ENCODE results near the gene GPR146.

The GPR146 gene

GRCh38 chr7:1019255-1019785, 25.0 kb upstream of the GPR146 start:
- H3K27ac ChIP-seq (ENCODE audit: low read depth, low read length), result no peak overlapping the region
- no peak overlapping the region for H3K4me2 ChIP-seq (ENCODE audit: low read depth, low read length, poor library complexity, severe bottlenecking)
- H3K9me3 ChIP-seq (ENCODE audit: insufficient read depth, low read length), result no peaks in the 10 kb centered on the region
- H3K27me3 ChIP-seq (ENCODE audit: low read length), result no peaks in the 10 kb centered on the region
- no peaks in the 10 kb centered on the region for H3K79me2 ChIP-seq (ENCODE audit: insufficient read depth, low read length)
- H4K20me1 ChIP-seq (ENCODE audit: low read depth, low read length), result peaks cover 3% of the 10 kb centered on the region; the same call in 1 of the 2 replicates
- no peaks in the 10 kb centered on the region for H3K9me2 ChIP-seq (replicated peaks; ENCODE audit: insufficient read depth, low read length)
- H3K4me3 ChIP-seq (ENCODE audit: insufficient read depth, low read length, poor library complexity, severe bottlenecking), result no peak overlapping the region
- no peak for TF ChIP-seq EZH2phosphoT487 (conservative IDR thresholded peaks at IDR 0.05; ENCODE audit: low read length)
- TF ChIP-seq, protein P1, sequence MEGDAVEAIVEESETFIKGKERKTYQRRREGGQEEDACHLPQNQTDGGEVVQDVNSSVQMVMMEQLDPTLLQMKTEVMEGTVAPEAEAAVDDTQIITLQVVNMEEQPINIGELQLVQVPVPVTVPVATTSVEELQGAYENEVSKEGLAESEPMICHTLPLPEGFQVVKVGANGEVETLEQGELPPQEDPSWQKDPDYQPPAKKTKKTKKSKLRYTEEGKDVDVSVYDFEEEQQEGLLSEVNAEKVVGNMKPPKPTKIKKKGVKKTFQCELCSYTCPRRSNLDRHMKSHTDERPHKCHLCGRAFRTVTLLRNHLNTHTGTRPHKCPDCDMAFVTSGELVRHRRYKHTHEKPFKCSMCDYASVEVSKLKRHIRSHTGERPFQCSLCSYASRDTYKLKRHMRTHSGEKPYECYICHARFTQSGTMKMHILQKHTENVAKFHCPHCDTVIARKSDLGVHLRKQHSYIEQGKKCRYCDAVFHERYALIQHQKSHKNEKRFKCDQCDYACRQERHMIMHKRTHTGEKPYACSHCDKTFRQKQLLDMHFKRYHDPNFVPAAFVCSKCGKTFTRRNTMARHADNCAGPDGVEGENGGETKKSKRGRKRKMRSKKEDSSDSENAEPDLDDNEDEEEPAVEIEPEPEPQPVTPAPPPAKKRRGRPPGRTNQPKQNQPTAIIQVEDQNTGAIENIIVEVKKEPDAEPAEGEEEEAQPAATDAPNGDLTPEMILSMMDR (IDR thresholded peaks at IDR 0.05; ENCODE audit: insufficient read depth, low read length, poor library complexity, severe bottlenecking), result no peak
- no peak overlapping the region for H2AFZ ChIP-seq (ENCODE audit: low read depth, low read length, severe bottlenecking)
- peaks cover 12% of the 10 kb centered on the region for H3F3A ChIP-seq (ENCODE audit: insufficient read depth)
- no peaks in the 10 kb centered on the region for H3K36me3 ChIP-seq (ENCODE audit: low read length)
- H3K9ac ChIP-seq (ENCODE audit: low read length), result no peak overlapping the region

DNA sequence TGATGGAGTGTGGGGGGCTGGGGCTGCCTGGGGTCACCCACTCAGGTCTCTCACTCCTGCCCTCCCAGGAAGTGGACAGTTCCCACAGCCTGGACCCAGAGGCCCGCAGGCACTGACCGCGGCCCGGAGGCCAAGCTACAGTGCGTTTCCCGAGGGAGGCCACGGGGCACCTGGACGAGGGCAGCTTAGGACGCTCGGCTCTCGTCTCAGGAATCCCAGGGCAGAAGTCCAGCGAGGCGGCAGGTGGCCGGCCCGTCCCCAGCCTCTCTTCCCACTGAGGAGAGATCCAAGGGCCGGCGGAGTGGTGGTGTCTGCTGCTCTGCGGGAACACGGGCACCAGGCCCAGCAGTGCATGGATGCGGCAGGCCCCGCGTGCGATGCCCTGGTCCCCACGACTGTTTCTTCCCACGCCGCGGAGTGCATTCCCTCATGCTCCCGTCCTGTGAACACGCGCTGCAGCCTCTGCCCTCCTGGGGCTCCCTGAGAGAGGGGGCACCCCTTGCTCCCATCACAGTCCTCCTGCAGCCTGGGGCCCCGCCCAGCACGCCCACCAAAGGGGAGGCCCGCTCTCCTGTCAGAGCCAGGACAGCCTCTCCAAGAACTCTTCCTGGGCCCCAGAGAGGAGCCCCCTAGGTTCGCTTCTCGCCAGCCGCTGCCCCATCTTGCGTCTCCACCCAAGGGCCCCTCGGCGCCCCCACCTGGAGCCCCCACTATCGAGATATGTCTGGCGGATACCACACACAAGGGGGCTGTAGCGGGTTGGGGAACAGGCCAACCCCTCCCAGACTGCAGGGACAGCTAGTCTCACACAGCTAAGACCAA, 24.3 kb upstream of the GPR146 start:
- H3F3A ChIP-seq (ENCODE audit: insufficient read depth), result peaks cover 19% of the 10 kb centered on the region
- H3K79me2 ChIP-seq (ENCODE audit: insufficient read depth, low read length), result no peaks in the 10 kb centered on the region
- TF ChIP-seq EZH2phosphoT487 (conservative IDR thresholded peaks at IDR 0.05; ENCODE audit: low read length), result no peak
- TF ChIP-seq, protein P1 (IDR thresholded peaks at IDR 0.05; ENCODE audit: insufficient read depth, low read length, poor library complexity, severe bottlenecking), result no peak
- H3K36me3 ChIP-seq (ENCODE audit: low read length), result no peaks in the 10 kb centered on the region
- H3K9ac ChIP-seq (ENCODE audit: low read length), result no peak overlapping the region
- no peak overlapping the region for H3K27ac ChIP-seq (ENCODE audit: low read depth, low read length)
- H3K9me2 ChIP-seq (replicated peaks; ENCODE audit: insufficient read depth, low read length), result no peaks in the 10 kb centered on the region
- H3K4me2 ChIP-seq (ENCODE audit: low read depth, low read length, poor library complexity, severe bottlenecking), result no peak overlapping the region
- no peaks in the 10 kb centered on the region for H3K9me3 ChIP-seq (ENCODE audit: insufficient read depth, low read length)
- H2AFZ ChIP-seq (ENCODE audit: low read depth, low read length, severe bottlenecking), result no peak overlapping the region
- H4K20me1 ChIP-seq (ENCODE audit: low read depth, low read length), result peaks cover 3% of the 10 kb centered on the region; the same call in 1 of the 2 replicates
- H3K4me3 ChIP-seq (ENCODE audit: insufficient read depth, low read length, poor library complexity, severe bottlenecking), result no peak overlapping the region
- H3K27me3 ChIP-seq (ENCODE audit: low read length), result no peaks in the 10 kb centered on the region

GRCh38 chr7:1020849-1021251, 23.5 kb upstream of the GPR146 start:
- Histone ChIP-seq H3K4me2 (ENCODE audit: low read depth, low read length, poor library complexity, severe bottlenecking) (no peak overlapping the region), H3K27me3 (ENCODE audit: low read length) (no peaks in the 10 kb centered on the region), H3F3A (ENCODE audit: insufficient read depth) (peaks cover 26% of the 10 kb centered on the region), H3K79me2 (ENCODE audit: insufficient read depth, low read length) (no peaks in the 10 kb centered on the region), H3K4me3 (ENCODE audit: insufficient read depth, low read length, poor library complexity, severe bottlenecking) (no peak overlapping the region), H2AFZ (ENCODE audit: low read depth, low read length, severe bottlenecking) (no peak overlapping the region), H3K27ac (ENCODE audit: low read depth, low read length) (no peak overlapping the region), H3K9ac (ENCODE audit: low read length) (no peak overlapping the region), H4K20me1 (ENCODE audit: low read depth, low read length) (0 out of 2 replicates have a peak, but pooled peaks cover 3% of the 10 kb centered on the region), H3K9me3 (ENCODE audit: insufficient read depth, low read length) (no peaks in the 10 kb centered on the region), H3K36me3 (ENCODE audit: low read length) (no peaks in the 10 kb centered on the region), H3K9me2 (replicated peaks; ENCODE audit: insufficient read depth, low read length) (no peaks in the 10 kb centered on the region)
- TF ChIP-seq, protein P1 (IDR thresholded peaks at IDR 0.05; ENCODE audit: insufficient read depth, low read length, poor library complexity, severe bottlenecking), result peak; percentile 46
- TF ChIP-seq EZH2phosphoT487 (conservative IDR thresholded peaks at IDR 0.05; ENCODE audit: low read length), result no peak
